BLaER1 treated with 17β-estradiol and CSF1 and Interleukin-3, amounts not matched to agents 10 nM and 100 nM (cell line): ENCODE results near the gene DYNC1LI1.

Source experiments
- H3K27ac ChIP-seq, 11 experiments: shearing (Covaris generic); formaldehyde crosslinking; 2 replicates each; pipeline ENCODE4 v1.8.1; 2022
- H3K27me3 ChIP-seq, 11 experiments: shearing (Covaris generic); formaldehyde crosslinking; 2 replicates each; pipeline ENCODE4 v1.8.1; 2022
- H3K36me3 ChIP-seq, 11 experiments: shearing (Covaris generic); formaldehyde crosslinking; 2 replicates each; pipeline ENCODE4 v1.8.1; 2022
- H3K4me1 ChIP-seq, 10 experiments: shearing (Covaris generic); formaldehyde crosslinking; 2 replicates each; pipeline ENCODE4 v1.8.1; 2022
- H3K4me2 ChIP-seq, 11 experiments: shearing (Covaris generic); formaldehyde crosslinking; 2 replicates each; pipeline ENCODE4 v1.8.1; 2022
- H3K4me3 ChIP-seq, 10 experiments: shearing (Covaris generic); formaldehyde crosslinking; 2 replicates each; pipeline ENCODE4 v1.8.1; 2022
- H3K9ac ChIP-seq, 11 experiments: shearing (Covaris generic); formaldehyde crosslinking; 2 replicates each; pipeline ENCODE4 v1.8.1; 2022
- H3K9me3 ChIP-seq, 11 experiments: shearing (Covaris generic); formaldehyde crosslinking; replicated peaks in 1 of 11; 2 replicates each; pipeline ENCODE4 v1.8.1; 2022
- H4K20me1 ChIP-seq, 11 experiments: shearing (Covaris generic); formaldehyde crosslinking; 2 replicates each; pipeline ENCODE4 v1.8.1; 2022
- Cebpa-rat ChIP-seq, 11 experiments: shearing (Covaris generic); IDR thresholded peaks; 2 replicates each; pipeline ENCODE4 v1.8.1; 2022

Gene DYNC1LI1

DNA sequence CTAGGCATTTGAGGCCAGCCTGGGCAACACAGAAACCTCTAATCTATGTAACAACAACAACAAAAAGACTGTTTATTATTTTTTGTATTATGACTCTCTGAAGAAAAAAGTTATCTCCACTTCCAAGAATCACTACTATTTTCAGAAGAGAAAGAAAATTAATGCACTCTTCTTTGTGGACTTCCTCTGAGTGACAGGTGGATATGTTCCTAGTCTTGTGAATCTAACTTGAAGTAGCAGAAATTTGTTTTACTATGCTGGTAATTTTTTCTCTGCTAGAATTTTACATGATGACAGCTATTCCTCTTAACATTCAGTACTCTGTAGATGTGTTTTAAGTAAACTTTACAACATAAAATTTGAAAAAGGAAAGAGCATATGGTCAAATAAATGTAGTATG, 16.7 kb downstream of the DYNC1LI1 start:
- Histone ChIP-seq H3K4me2 (no peak overlapping the region), H3K4me3 (no peak overlapping the region), H3K36me3 (peaks cover 4 to 39% (median 18%) of the 10 kb centered on the region in 11 experiments; a peak in 18 of 22 replicates), H3K27ac (0 out of 22 replicates have a peak overlapping the region, but pooled peaks of 1 of the 11 experiments have one; percentile 7), H3K9me3 (no peaks in the 10 kb centered on the region), H3K4me1 (peaks cover 33 to 63% (median 51%) of the 10 kb centered on the region in 10 experiments), H3K9ac (no peak overlapping the region), H3K27me3 (no peaks in the 10 kb centered on the region), H4K20me1 (peaks cover 55 to 100% (median 93%) of the 10 kb centered on the region in 11 experiments)
- TF ChIP-seq Cebpa-rat (IDR thresholded peaks at IDR 0.05) = no peak

DNA sequence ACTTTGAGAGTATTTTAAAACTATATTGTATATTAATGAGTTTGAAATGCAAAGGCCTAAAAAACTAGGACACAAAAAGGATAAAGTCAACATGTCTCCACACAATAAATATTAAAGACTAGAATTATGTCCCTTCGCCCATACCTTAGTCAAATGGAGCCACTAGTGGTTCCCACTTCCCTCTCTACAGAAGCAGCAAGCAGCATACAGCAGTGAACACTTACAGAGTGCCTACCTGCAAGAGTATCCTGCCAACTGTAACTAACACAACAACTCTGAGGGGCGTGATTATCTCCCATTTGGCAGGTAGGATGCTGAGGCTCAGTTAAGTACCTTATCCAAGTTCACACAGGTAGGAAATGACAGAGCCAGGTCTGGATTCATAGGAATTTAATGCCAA, 17.2 kb downstream of the DYNC1LI1 start:
- Histone ChIP-seq H3K4me2 (no peak overlapping the region), H3K27me3 (no peaks in the 10 kb centered on the region), H3K4me1 (peaks cover 33 to 62% (median 49%) of the 10 kb centered on the region in 10 experiments), H4K20me1 (peaks cover 54 to 97% (median 89%) of the 10 kb centered on the region in 11 experiments), H3K9ac (no peak overlapping the region), H3K36me3 (peaks cover 4 to 38% (median 17%) of the 10 kb centered on the region in 11 experiments; a peak in 18 of 22 replicates), H3K27ac (no peak overlapping the region), H3K4me3 (no peak overlapping the region), H3K9me3 (no peaks in the 10 kb centered on the region)
- TF ChIP-seq Cebpa-rat (IDR thresholded peaks at IDR 0.05) = no peak

DNA sequence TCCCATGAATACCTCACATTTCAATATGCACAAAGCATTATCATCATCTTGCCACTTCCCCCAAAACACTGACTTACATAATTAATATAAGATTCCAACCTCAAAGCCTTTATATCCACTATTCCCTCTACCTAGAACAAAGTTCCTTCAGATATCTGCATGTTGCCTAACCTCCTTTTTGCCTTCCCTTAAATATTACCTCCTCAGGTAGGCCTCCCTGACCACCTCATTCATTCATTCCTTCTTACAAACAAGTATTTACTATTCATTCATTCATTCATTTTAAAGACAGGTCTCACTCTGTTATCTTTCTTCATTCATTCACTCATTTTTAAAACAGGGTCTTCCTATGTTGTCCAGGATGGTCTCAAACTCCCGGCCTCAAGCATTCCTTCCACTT, 18.6 kb downstream of the DYNC1LI1 start:
- Histone ChIP-seq H4K20me1 (peaks cover 60 to 97% (median 89%) of the 10 kb centered on the region in 11 experiments), H3K36me3 (peaks cover 15 to 38% (median 20%) of the 10 kb centered on the region in 11 experiments; a peak in 20 of 22 replicates), H3K9ac (no peak overlapping the region), H3K4me1 (peaks cover 33 to 48% (median 39%) of the 10 kb centered on the region in 10 experiments), H3K27me3 (no peaks in the 10 kb centered on the region), H3K27ac (no peak overlapping the region), H3K4me3 (no peak overlapping the region), H3K9me3 (0 out of 22 replicates have a peak, but pooled peaks cover 0 to under 1% (median 0%) of the 10 kb centered on the region in 11 experiments), H3K4me2 (peak overlapping the region in 9 of 11 experiments; percentile 2 to 44 (median 30); a peak in 12 of 22 replicates)
- TF ChIP-seq Cebpa-rat (IDR thresholded peaks at IDR 0.05) = no peak

DNA sequence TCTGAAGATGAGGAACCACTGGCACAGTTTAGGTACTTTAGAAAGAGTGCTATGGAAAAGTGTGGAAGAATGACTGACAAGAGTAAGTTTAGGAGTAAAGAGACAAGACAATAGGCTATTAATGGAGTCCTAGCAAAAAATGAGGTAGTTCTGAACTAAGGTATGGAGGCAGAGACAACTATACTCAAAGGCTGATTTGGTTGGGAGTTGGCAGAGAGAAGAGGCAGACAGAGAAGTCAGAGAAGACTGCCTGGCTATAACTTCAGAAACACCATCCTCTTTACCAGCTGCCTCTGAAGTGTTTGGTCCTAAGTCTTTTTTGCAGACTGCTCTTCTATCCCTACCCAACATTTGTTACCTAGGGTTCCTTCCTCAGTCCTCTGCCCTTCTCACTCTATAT, 19.2 kb downstream of the DYNC1LI1 start:
- H3K9ac ChIP-seq = 0 out of 22 replicates have a peak overlapping the region, but pooled peaks of 1 of the 11 experiments have one; percentile 27
- peaks cover 13 to 38% (median 20%) of the 10 kb centered on the region in 11 experiments; a peak in 21 of 22 replicates for H3K36me3 ChIP-seq
- H4K20me1 ChIP-seq = peaks cover 59 to 97% (median 89%) of the 10 kb centered on the region in 11 experiments
- no peak for TF ChIP-seq Cebpa-rat (IDR thresholded peaks at IDR 0.05)
- H3K4me2 ChIP-seq = peak overlapping the region; percentile 2 to 44 (median 27); a peak in 19 of 22 replicates
- peaks cover 33 to 48% (median 38%) of the 10 kb centered on the region in 10 experiments for H3K4me1 ChIP-seq
- H3K27me3 ChIP-seq = no peaks in the 10 kb centered on the region
- no peak overlapping the region for H3K4me3 ChIP-seq
- no peak overlapping the region; a peak in 1 of 22 replicates for H3K27ac ChIP-seq
- 0 out of 22 replicates have a peak, but pooled peaks cover 0 to 3% (median 0%) of the 10 kb centered on the region in 11 experiments for H3K9me3 ChIP-seq

DNA sequence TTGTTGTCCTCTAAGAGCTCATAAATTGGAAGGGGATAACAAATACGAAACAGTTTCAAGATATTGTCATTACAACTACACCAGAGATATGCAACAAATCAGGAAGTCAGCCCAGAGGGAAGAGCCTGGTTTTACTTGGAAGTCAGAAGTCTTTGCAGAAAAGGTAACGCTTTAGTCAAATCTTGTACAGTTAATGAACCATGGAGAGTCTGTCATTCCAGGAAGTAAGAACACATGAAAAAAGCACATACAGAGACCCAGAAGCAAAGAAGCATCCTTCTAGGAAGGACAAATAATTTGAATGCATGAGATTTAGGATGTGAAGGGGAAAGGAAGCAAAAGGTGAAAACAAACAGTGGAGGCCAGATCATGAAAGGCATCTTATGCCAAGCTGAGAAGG, 19.6 kb downstream of the DYNC1LI1 start:
- H3K9me3 ChIP-seq = peaks cover 0 to 3% (median 0%) of the 10 kb centered on the region in 11 experiments; a peak in 1 of 22 replicates
- H3K4me1 ChIP-seq = peaks cover 30 to 47% (median 36%) of the 10 kb centered on the region in 10 experiments
- peaks cover 58 to 97% (median 89%) of the 10 kb centered on the region in 11 experiments for H4K20me1 ChIP-seq
- H3K27me3 ChIP-seq = no peaks in the 10 kb centered on the region
- H3K36me3 ChIP-seq = peaks cover 13 to 38% (median 23%) of the 10 kb centered on the region in 11 experiments; a peak in 20 of 22 replicates
- no peak for TF ChIP-seq Cebpa-rat (IDR thresholded peaks at IDR 0.05)
- H3K4me3 ChIP-seq = no peak overlapping the region
- H3K4me2 ChIP-seq = peak overlapping the region; percentile 2 to 44 (median 27); a peak in 19 of 22 replicates
- no peak overlapping the region; a peak in 1 of 22 replicates for H3K27ac ChIP-seq
- H3K9ac ChIP-seq = 0 out of 22 replicates have a peak overlapping the region, but pooled peaks of 1 of the 11 experiments have one; percentile 27

DNA sequence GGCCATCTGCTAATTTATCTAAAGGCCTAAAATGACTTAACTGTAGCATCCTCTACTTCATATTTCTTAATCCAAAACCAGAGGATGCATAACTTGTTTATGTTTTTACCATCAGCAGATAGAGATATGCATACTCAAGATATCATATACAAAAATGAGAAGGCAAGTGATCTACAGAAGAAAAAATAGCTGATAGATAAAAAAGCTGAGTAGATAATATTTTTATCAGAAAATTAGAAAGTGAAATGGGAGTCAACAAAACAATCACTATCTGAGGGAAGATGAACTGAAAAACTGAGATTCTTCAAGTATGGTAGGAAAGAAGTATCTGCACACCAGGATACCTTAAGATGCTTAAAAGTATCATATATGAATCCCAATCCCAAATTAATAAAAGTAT, 25.4 kb downstream of the DYNC1LI1 start:
- H3K9ac ChIP-seq = no peak overlapping the region
- no peak overlapping the region for H3K4me3 ChIP-seq
- TF ChIP-seq Cebpa-rat (IDR thresholded peaks at IDR 0.05) = no peak
- H3K4me2 ChIP-seq = no peak overlapping the region
- H3K9me3 ChIP-seq = peaks cover 0 to 3% (median 0%) of the 10 kb centered on the region in 11 experiments; a peak in 1 of 22 replicates
- peaks cover 0 to 23% (median 17%) of the 10 kb centered on the region in 10 experiments; a peak in 15 of 20 replicates for H3K4me1 ChIP-seq
- H3K27me3 ChIP-seq = no peaks in the 10 kb centered on the region
- H3K36me3 ChIP-seq = peaks cover 51 to 83% (median 69%) of the 10 kb centered on the region in 11 experiments
- H4K20me1 ChIP-seq = peaks cover 12 to 83% (median 50%) of the 10 kb centered on the region in 11 experiments; a peak in 19 of 22 replicates
- H3K27ac ChIP-seq = no peak overlapping the region

DNA sequence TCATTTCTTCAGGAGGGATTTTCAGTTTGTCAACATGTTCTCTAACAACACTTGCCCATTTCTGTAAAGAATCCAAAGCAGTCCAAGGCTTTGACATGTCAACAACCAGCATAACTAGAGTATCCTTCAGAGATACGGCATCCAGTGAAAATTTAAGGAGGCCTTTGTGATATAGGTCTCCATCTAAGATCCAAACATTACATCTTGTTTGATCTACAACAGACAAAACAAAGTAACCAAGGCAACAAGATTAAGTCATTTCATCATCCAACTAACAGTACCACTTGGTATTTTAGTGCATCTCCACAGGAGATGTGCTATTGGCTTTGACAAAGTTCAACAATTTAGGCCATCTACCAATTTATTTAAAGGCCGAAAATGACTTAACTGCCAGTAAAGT, 25.8 kb downstream of the DYNC1LI1 start:
- peaks cover 9 to 79% (median 46%) of the 10 kb centered on the region in 11 experiments; a peak in 19 of 22 replicates for H4K20me1 ChIP-seq

DNA sequence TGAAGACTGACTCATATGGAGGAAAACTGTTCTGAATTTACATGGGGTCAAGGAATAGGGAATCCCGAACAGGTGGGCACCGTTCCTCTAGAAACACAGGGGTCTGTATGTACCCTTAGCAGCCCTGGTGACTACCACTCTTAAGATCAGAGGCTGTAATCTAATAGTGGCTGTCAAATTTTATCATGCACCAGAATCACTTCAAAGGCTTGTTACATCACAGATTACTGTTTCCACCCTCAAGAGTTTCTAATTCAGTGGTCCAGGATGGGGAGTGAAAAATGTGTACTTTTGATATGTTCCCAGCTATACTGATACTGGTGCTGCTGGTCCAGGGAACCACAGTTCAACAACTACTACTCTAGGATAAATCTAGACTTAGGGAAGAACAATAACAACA, 27.9 kb downstream of the DYNC1LI1 start:
- Histone ChIP-seq H3K4me2 (peak overlapping the region in 8 of 11 experiments; percentile 32 to 70 (median 56); a peak in 15 of 22 replicates), H3K27me3 (no peaks in the 10 kb centered on the region), H3K9ac (peak overlapping the region in 2 of 11 experiments; percentile 9 to 21; a peak in 3 of 22 replicates), H3K9me3 (peaks cover 0 to 3% (median 0%) of the 10 kb centered on the region in 11 experiments; a peak in 1 of 22 replicates), H3K36me3 (peaks cover 66 to 97% (median 84%) of the 10 kb centered on the region in 11 experiments), H3K27ac (peak overlapping the region in 5 of 11 experiments; percentile 36 to 63 (median 53); a peak in 9 of 22 replicates), H4K20me1 (peaks cover 2 to 61% (median 29%) of the 10 kb centered on the region in 11 experiments; a peak in 18 of 22 replicates), H3K4me3 (no peak overlapping the region), H3K4me1 (peaks cover 0 to 19% (median 16%) of the 10 kb centered on the region in 10 experiments; a peak in 14 of 20 replicates)
- no peak for TF ChIP-seq Cebpa-rat (IDR thresholded peaks at IDR 0.05)

More for the DNA sequence above, 25.8 kb downstream of the DYNC1LI1 start:
- no peak overlapping the region for H3K4me2 ChIP-seq
- no peaks in the 10 kb centered on the region for H3K27me3 ChIP-seq
- no peak for TF ChIP-seq Cebpa-rat (IDR thresholded peaks at IDR 0.05)
- H3K4me1 ChIP-seq = peaks cover 0 to 19% (median 16%) of the 10 kb centered on the region in 10 experiments; a peak in 14 of 20 replicates
- H3K9me3 ChIP-seq = peaks cover 0 to 3% (median 0%) of the 10 kb centered on the region in 11 experiments; a peak in 1 of 22 replicates
- peaks cover 55 to 87% (median 73%) of the 10 kb centered on the region in 11 experiments for H3K36me3 ChIP-seq
- H3K27ac ChIP-seq = no peak overlapping the region
- no peak overlapping the region for H3K4me3 ChIP-seq
- no peak overlapping the region for H3K9ac ChIP-seq

DNA sequence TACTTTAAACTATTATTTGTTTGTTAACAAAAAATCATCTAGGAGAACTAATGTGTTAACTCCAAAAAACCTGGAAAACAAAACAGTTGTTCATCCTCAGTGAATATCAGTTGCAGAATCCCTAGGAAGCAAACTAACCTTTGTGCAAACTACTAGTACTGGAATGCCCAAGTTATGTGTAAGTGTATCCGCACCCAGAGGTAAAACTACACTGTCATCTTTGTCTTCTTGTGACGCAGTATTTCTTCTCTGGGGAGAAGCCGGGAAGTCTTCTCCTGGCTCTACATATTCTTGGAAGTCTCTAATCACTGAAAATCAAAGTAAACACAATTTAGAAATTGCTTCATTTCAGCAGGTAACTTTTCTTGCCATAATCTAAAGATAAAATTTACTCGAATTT, 29.8 kb downstream of the DYNC1LI1 start:
- Histone ChIP-seq H3K9ac (no peak overlapping the region), H4K20me1 (peaks cover 0 to 42% (median 12%) of the 10 kb centered on the region in 11 experiments; a peak in 13 of 22 replicates), H3K9me3 (no peaks in the 10 kb centered on the region), H3K27me3 (no peaks in the 10 kb centered on the region), H3K27ac (no peak overlapping the region), H3K4me3 (no peak overlapping the region), H3K36me3 (peaks cover 67 to 95% (median 82%) of the 10 kb centered on the region in 11 experiments), H3K4me2 (no peak overlapping the region), H3K4me1 (peaks cover 0 to 19% (median 16%) of the 10 kb centered on the region in 10 experiments; a peak in 14 of 20 replicates)
- no peak for TF ChIP-seq Cebpa-rat (IDR thresholded peaks at IDR 0.05)
